Activated naive CD4-positive, alpha-beta T cell treated with anti-CD3 and anti-CD28 coated beads for 36 hours (primary cell): ENCODE data around the gene SEC61B. TPM values are rescaled to one million over a fixed set of nuclear protein-coding genes. Genes with fewer than 3 reads are reported as not detected.

Experiments
- total RNA-seq, 2 experiments: library from RNA; stranded (reverse); gene quantifications; one replicate each; pipeline ENCODE4 v1.2.3, GENCODE V29; 2021

The SEC61B gene
- total RNA-seq, 2 experiments from 2014 or later, result 105 TPM

Other genes starting within 250 kb of the SEC61B start
- gene TGFBR1, start 117.2 kb upstream of the SEC61B start, total RNA-seq, result 10 to 100 TPM; 13.7 to 16.9 TPM
- gene ALG2, start 340 bp upstream of the SEC61B start, total RNA-seq, result 10 to 100 TPM; 11.3 to 11.8 TPM